Right lobe of liver (tissue), 6 donors: ENCODE data around the gene TTC28. TPM values are rescaled to one million over a fixed set of nuclear protein-coding genes. Genes with fewer than 3 reads are reported as not detected.
A peak's percentile ranks its signal among the peaks of the same experiment; 100 is the strongest.

Source experiments
- ATAC-seq, 4 donors: fragments of 200-7000 bp; cut with Tn5 transposase; one replicate each; pipeline ENCODE4 v1.9.1; 2020; ENCODE audit warnings: mild to moderate bottlenecking in 4 of 4, moderate library complexity in 4 of 4
- DNase-seq, 3 donors: peaks; one replicate each; pipeline ENCODE4 v3.0.0-alpha.2; 2020
- H3K27ac ChIP-seq, 3 donors: fragments of 200-600 bp; one replicate each; pipeline ENCODE4 v1.8.0; 2022
- H3K27me3 ChIP-seq, 2 donors: fragments of 200-600 bp; one replicate each; pipeline ENCODE4 v1.8.0; 2022
- H3K36me3 ChIP-seq, 4 donors: fragments of 200-600 bp; sonication (generic) in 1 of 4; one replicate each; pipeline versions ENCODE4 v1.5.1 to v1.8.0; 2017 to 2022; ENCODE audit warnings: control low read depth in 1 of 4
- H3K4me1 ChIP-seq, 4 donors: fragments of 200-600 bp; sonication (generic) in 1 of 4; one replicate each; pipeline versions ENCODE4 v1.5.1 to v1.8.0; 2017 to 2022; ENCODE audit warnings: control low read depth in 1 of 4
- H3K4me3 ChIP-seq, 3 donors: fragments of 200-600 bp; one replicate each; pipeline ENCODE4 v1.8.0; 2022
- H3K9me3 ChIP-seq, 4 donors: fragments of 200-600 bp; sonication (generic) in 1 of 4; one replicate each; pipeline versions ENCODE4 v1.5.1 to v1.8.0; 2017 to 2022; ENCODE audit warnings: control low read depth in 1 of 4
- POLR2A ChIP-seq: fragments of 450-650 bp; IDR thresholded peaks from one replicate; pipeline ENCODE4 v1.6.1; 2017; ENCODE audit warnings: antibody characterized with exemption, mild to moderate bottlenecking
- WGBS: methylation state at CpG from one replicate; pipeline ENCODE4 v1.1.6; 2018; ENCODE audit warnings: low coverage, low lambda C conversion rate; ENCODE audit not compliant: insufficient coverage; ENCODE audit errors: missing lambda C conversion rate; 5-methylcytosine and 5-hydroxymethylcytosine counted together
- intact Hi-C, 2 donors: fragments of 100-400 bp; cut with DNase I; formaldehyde crosslinking; loops; one replicate each; pipeline versions ENCODE4 v1.11.2 to v1.14.1; 2022
- total RNA-seq, 6 experiments: library from RNA; depleted of rRNA in 2 of 6; stranded (reverse); fragments of >200 nt in 2 of 6; fragmentation: NEBNext Ultra II Directional in 3 of 6; extraction: Animal tissue kit (Norgen Biotek cat#: 25700) in 3 of 6; gene quantifications; one replicate each; pipeline versions ENCODE4 v1.1.0 to v1.2.4, GENCODE V29; 2016 to 2023
- TF ChIP-seq, protein P1 (sequence below), 4 donors: fragments of 200-600 bp in 3 of 4; fragments of 450-650 bp in 1 of 4; IDR thresholded peaks; one replicate each; pipeline versions ENCODE4 v1.5.1 to v1.8.0; 2016 to 2022; ENCODE audit warnings: antibody characterized with exemption in 4 of 4, mild to moderate bottlenecking in 2 of 4
- donor health status: DM: no; HTN: yes; CAD: no.
- donor health status: DM: no; HTN: no; CAD: no.
- donor health status: DM: no; HTN: no; CAD: no.
- donor health status: DM: no; HTN: yes; CAD: no.
- donor health status: DM: no; HTN: yes; CAD: no.

Gene TTC28
- total RNA-seq, 6 experiments from 2014 or later = 9.4 to 38.3 (median 15.0) TPM

GRCh38 chr22:28398981-28399380, 280.7 kb downstream of the TTC28 start:
- Histone ChIP-seq H3K4me1 (peaks cover 0 to 28% (median 11%) of the 10 kb centered on the region in 4 donors), H3K4me3 (no peak overlapping the region), H3K27ac (no peak overlapping the region), H3K36me3 (no peaks in the 10 kb centered on the region), H3K9me3 (no peaks in the 10 kb centered on the region), H3K27me3 (no peaks in the 10 kb centered on the region)
- DNase-seq = no peak
- intact Hi-C loops = no loop called here
- WGBS = 10% methylated on average over 1 of the region's 1 CpG
- ATAC-seq = peak; percentile 55 to 73 (median 72)
- TF ChIP-seq, protein P1, sequence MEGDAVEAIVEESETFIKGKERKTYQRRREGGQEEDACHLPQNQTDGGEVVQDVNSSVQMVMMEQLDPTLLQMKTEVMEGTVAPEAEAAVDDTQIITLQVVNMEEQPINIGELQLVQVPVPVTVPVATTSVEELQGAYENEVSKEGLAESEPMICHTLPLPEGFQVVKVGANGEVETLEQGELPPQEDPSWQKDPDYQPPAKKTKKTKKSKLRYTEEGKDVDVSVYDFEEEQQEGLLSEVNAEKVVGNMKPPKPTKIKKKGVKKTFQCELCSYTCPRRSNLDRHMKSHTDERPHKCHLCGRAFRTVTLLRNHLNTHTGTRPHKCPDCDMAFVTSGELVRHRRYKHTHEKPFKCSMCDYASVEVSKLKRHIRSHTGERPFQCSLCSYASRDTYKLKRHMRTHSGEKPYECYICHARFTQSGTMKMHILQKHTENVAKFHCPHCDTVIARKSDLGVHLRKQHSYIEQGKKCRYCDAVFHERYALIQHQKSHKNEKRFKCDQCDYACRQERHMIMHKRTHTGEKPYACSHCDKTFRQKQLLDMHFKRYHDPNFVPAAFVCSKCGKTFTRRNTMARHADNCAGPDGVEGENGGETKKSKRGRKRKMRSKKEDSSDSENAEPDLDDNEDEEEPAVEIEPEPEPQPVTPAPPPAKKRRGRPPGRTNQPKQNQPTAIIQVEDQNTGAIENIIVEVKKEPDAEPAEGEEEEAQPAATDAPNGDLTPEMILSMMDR (IDR thresholded peaks at IDR 0.05) = no peak
- TF ChIP-seq POLR2A = no peak

DNA sequence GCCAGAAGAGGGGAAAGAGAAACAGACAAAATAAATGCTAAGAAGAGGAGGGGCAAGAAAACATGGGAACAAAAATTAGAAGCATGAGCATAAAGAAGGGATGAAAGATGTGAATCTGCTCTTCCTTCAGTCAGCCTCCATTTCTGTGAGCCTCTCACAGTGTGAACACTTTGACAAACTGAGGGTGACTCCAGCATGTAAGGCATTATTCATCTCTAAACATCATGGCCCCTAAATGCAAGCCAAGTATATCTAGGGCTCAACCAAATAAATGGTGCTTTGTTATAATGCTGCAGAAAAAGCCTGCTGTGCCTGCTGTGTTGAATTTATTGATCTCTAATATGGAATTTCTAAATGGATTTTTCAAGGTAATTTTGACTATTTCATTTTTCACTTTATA, 281.3 kb downstream of the TTC28 start:
- H3K4me1 ChIP-seq = peaks cover 0 to 28% (median 11%) of the 10 kb centered on the region in 4 donors
- no peak overlapping the region for H3K4me3 ChIP-seq
- no peaks in the 10 kb centered on the region for H3K27me3 ChIP-seq
- intact Hi-C loops = no loop called here
- TF ChIP-seq, protein P1 (IDR thresholded peaks at IDR 0.05) = no peak
- no peak for TF ChIP-seq POLR2A
- DNase-seq (no peak), ATAC-seq (no peak)
- H3K36me3 ChIP-seq = no peaks in the 10 kb centered on the region
- H3K27ac ChIP-seq = no peak overlapping the region
- H3K9me3 ChIP-seq = no peaks in the 10 kb centered on the region

DNA sequence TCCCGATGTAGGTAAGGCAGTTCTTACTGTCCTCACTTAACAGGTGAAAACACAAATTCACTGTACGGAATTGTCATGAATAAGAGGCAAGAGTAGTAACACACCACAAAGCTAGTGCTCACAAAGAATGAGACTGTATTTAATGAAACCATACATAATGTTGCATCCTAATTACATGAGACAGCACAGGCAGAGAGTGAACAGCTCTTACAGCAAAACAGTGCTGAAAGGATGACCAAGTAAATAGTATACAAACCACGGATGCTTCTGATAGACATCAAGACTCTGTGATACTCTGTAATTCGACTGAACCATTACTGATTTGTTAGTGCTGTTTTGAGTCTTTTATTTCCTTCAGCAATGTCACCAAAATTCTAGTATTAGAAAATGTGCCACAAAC, 282.3 kb downstream of the TTC28 start:
- WGBS = 77% methylated on average over 4 of the region's 4 CpGs
- Histone ChIP-seq H3K9me3 (no peaks in the 10 kb centered on the region), H3K4me3 (no peak overlapping the region), H3K36me3 (no peaks in the 10 kb centered on the region), H3K4me1 (peaks cover 0 to 28% (median 11%) of the 10 kb centered on the region in 4 donors), H3K27ac (no peak overlapping the region), H3K27me3 (no peaks in the 10 kb centered on the region)
- intact Hi-C loops = no loop called here
- ATAC-seq = no peak
- TF ChIP-seq, protein P1 (IDR thresholded peaks at IDR 0.05) = no peak
- TF ChIP-seq POLR2A = no peak
- no peak for DNase-seq

- no peak for DNase-seq
- peak overlapping the region; percentile 12 to 58 (median 35) for H3K27ac ChIP-seq
Measured at GRCh38 chr22:28395920-28396753, 283.5 kb downstream of the TTC28 start.

More at GRCh38 chr22:28395920-28396753, 283.5 kb downstream of the TTC28 start:
- H3K4me1 ChIP-seq = peaks cover 0 to 28% (median 11%) of the 10 kb centered on the region in 4 donors
- H3K4me3 ChIP-seq = no peak overlapping the region
- intact Hi-C loops = no loop called here
- no peaks in the 10 kb centered on the region for H3K36me3 ChIP-seq
- H3K9me3 ChIP-seq = no peaks in the 10 kb centered on the region
- 0% methylated on average over 2 of the region's 2 CpGs for WGBS
- no peaks in the 10 kb centered on the region for H3K27me3 ChIP-seq
- peak; percentile 27 for TF ChIP-seq POLR2A
- TF ChIP-seq, protein P1 (IDR thresholded peaks at IDR 0.05) = no peak
- peak; percentile 78 to 91 (median 88) for ATAC-seq
